Subcutaneous abdominal adipose tissue (tissue), 5 donors: ENCODE results near the gene EPHA1.

ENCODE experiments used
- H3K27ac ChIP-seq: one replicate; pipeline ENCODE4 v1.7.0; 2013; ENCODE audit warnings: low read depth, mild to moderate bottlenecking, inconsistent platforms, low read length, moderate library complexity
- H3K27me3 ChIP-seq, 5 donors: one replicate each; pipeline ENCODE4 v1.7.0; 2013; ENCODE audit warnings: low read length in 5 of 5, inconsistent platforms in 1 of 5; ENCODE audit not compliant: control insufficient read depth in 5 of 5, insufficient read depth in 4 of 5
- H3K36me3 ChIP-seq, 5 donors: one replicate each; pipeline ENCODE4 v1.7.0; 2013; ENCODE audit warnings: low read length in 5 of 5; ENCODE audit not compliant: control insufficient read depth in 5 of 5, insufficient read depth in 5 of 5
- H3K4me1 ChIP-seq, 5 donors: one replicate each; pipeline ENCODE4 v1.7.0; 2013; ENCODE audit warnings: low read length in 5 of 5, mild to moderate bottlenecking in 3 of 5, moderate library complexity in 1 of 5; ENCODE audit not compliant: control insufficient read depth in 5 of 5, insufficient read depth in 5 of 5
- H3K4me3 ChIP-seq, 5 donors: one replicate each; pipeline ENCODE4 v1.7.0; 2013; ENCODE audit warnings: low read length in 5 of 5, low read depth in 1 of 5
- H3K9ac ChIP-seq, 5 donors: one replicate each; pipeline ENCODE4 v1.7.0; 2013; ENCODE audit warnings: low read length in 5 of 5, mild to moderate bottlenecking in 4 of 5, moderate library complexity in 3 of 5
- H3K9me3 ChIP-seq, 5 donors: one replicate each; pipeline ENCODE4 v1.7.0; 2013; ENCODE audit warnings: low read length in 5 of 5; ENCODE audit not compliant: control insufficient read depth in 5 of 5
- donor health status: healthy.
- donor health status: healthy.
- donor health status: healthy.
- donor health status: healthy.
- donor health status: healthy.

The EPHA1 gene

DNA sequence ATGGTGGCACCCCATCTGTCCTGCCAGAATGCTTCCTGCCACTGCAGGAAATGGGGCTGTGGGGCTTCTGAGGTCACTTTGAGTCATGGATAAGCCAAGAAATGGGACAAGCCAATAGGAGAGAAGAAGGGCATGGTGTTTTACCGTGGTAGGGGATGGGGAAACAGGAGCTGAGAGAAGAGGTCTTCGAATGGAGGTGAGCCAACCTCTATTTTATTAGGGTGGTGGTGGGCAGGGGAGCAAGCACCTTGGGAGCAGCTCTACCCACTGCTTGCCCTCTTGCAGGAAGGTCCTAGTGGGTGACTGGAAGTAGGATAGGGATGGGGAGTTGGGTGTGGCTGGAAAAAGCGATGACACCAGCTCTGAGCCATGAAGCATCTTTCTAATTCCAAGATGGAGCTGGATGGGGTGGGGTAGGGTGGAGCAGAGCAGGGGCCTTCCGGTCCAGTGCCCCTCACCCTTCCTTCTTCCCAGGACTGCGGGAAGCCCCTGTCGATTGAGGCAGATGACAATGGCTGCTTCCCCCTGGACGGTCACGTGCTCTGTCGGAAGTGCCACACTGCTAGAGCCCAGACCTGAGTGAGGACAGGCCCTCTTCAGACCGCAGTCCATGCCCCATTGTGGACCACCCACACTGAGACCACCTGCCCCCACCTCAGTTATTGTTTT is 18.4 kb downstream of the EPHA1 start:
- Histone ChIP-seq H3K27me3 (no peaks in the 10 kb centered on the region), H3K36me3 (peaks cover 0 to 55% (median 42%) of the 10 kb centered on the region in 5 donors), H3K9ac (no peak overlapping the region), H3K4me3 (no peak overlapping the region), H3K4me1 (peaks cover 18 to 91% (median 58%) of the 10 kb centered on the region in 5 donors), H3K27ac (peak overlapping the region; percentile 96), H3K9me3 (no peaks in the 10 kb centered on the region)

GRCh38 chr7:143389316-143390103 is 19.1 kb downstream of the EPHA1 start:
- Histone ChIP-seq H3K4me3 (no peak overlapping the region), H3K36me3 (peaks cover 0 to 59% (median 44%) of the 10 kb centered on the region in 5 donors), H3K27ac (peak overlapping the region; percentile 96), H3K9me3 (no peaks in the 10 kb centered on the region), H3K27me3 (no peaks in the 10 kb centered on the region), H3K9ac (no peak overlapping the region), H3K4me1 (peaks cover 18 to 91% (median 59%) of the 10 kb centered on the region in 5 donors)

GRCh38 chr7:143388491-143389101 is 20.1 kb downstream of the EPHA1 start:
- Histone ChIP-seq H3K9me3 (no peaks in the 10 kb centered on the region), H3K27me3 (no peaks in the 10 kb centered on the region), H3K9ac (no peak overlapping the region), H3K4me1 (peaks cover 23 to 94% (median 65%) of the 10 kb centered on the region in 5 donors), H3K27ac (no peak overlapping the region), H3K36me3 (peaks cover 0 to 60% (median 44%) of the 10 kb centered on the region in 5 donors), H3K4me3 (no peak overlapping the region)

DNA sequence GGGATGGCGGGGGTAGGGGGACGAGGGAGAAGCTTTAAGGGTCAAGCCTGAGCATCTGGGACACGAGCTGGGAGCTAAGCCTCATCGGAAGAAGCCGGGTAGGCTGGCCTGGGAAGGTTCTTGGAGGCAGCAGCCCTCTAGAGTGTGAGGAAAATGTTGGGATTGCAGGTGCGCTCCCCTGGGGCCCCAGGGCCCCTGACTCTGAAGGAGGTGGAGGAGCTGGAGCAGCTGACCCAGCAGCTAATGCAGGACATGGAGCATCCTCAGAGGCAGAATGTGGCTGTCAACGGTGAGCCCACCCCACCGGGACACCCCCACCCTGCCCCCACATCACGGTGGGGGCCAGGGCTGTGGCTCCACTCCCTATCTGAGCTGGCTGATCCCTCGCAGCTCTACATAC is 20.6 kb downstream of the EPHA1 start:
- peaks cover 0 to 62% (median 44%) of the 10 kb centered on the region in 5 donors for H3K36me3 ChIP-seq
- H3K9me3 ChIP-seq = no peaks in the 10 kb centered on the region
- peaks cover 23 to 94% (median 65%) of the 10 kb centered on the region in 5 donors for H3K4me1 ChIP-seq
- no peak overlapping the region for H3K9ac ChIP-seq
- no peak overlapping the region for H3K4me3 ChIP-seq
- H3K27ac ChIP-seq = no peak overlapping the region
- H3K27me3 ChIP-seq = no peaks in the 10 kb centered on the region

- no peak overlapping the region for H3K4me3 ChIP-seq
- H3K9me3 ChIP-seq = no peaks in the 10 kb centered on the region
- peaks cover 0 to 69% (median 44%) of the 10 kb centered on the region in 5 donors for H3K36me3 ChIP-seq
- no peaks in the 10 kb centered on the region for H3K27me3 ChIP-seq
- H3K27ac ChIP-seq = no peak overlapping the region
- H3K9ac ChIP-seq = no peak overlapping the region
- peaks cover 19 to 94% (median 65%) of the 10 kb centered on the region in 5 donors for H3K4me1 ChIP-seq
These were observed 21.3 kb downstream of the EPHA1 start for GRCh38 chr7:143387156-143387975.

- no peak overlapping the region for H3K9ac ChIP-seq
- H3K9me3 ChIP-seq = no peaks in the 10 kb centered on the region
These were observed 22.5 kb downstream of the EPHA1 start for GRCh38 chr7:143385891-143386781.

GRCh38 chr7:143384661-143385631 is 23.7 kb downstream of the EPHA1 start:
- peak overlapping the region; percentile 4 to 88 (median 34) for H3K4me3 ChIP-seq
- H3K9ac ChIP-seq = peak overlapping the region in 2 of 5 donors; percentile 16 to 25
- peak overlapping the region; percentile 35 for H3K27ac ChIP-seq
- H3K36me3 ChIP-seq = peaks cover 0 to 51% (median 28%) of the 10 kb centered on the region in 5 donors
- no peaks in the 10 kb centered on the region for H3K9me3 ChIP-seq
- peaks cover 9 to 77% (median 55%) of the 10 kb centered on the region in 5 donors for H3K4me1 ChIP-seq
- H3K27me3 ChIP-seq = no peaks in the 10 kb centered on the region

More at GRCh38 chr7:143385891-143386781, 22.5 kb downstream of the EPHA1 start:
- Histone ChIP-seq H3K4me1 (peaks cover 10 to 88% (median 61%) of the 10 kb centered on the region in 5 donors), H3K27ac (no peak overlapping the region), H3K4me3 (peak overlapping the region; percentile 3 to 51 (median 34)), H3K27me3 (no peaks in the 10 kb centered on the region), H3K36me3 (peaks cover 0 to 61% (median 38%) of the 10 kb centered on the region in 5 donors)

DNA sequence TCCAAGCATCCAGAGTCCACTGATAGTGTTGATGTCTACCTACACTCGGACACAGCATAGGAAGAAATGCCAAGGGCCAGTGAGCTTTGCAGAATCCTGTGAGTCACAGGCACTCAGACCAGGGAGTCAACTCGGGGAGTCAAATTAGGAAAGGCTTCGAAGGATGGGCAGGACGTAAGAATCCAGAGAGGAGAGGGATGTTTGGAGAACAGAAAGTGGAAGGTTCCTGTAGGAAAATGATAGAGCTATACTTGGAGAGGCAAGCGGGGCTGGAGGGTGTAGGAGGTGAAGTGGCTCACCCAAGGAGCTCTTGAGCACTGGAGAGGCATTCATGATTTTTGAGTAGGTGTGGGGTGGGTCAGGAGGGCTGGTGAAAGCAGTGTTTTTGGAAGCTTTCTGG is 24.5 kb downstream of the EPHA1 start:
- H3K36me3 ChIP-seq = peaks cover 0 to 43% (median 20%) of the 10 kb centered on the region in 5 donors
- peaks cover 9 to 77% (median 63%) of the 10 kb centered on the region in 5 donors for H3K4me1 ChIP-seq
- peak overlapping the region in 1 of 5 donors; percentile 5 for H3K9ac ChIP-seq
- H3K27ac ChIP-seq = peak overlapping the region; percentile 35
- peak overlapping the region in 4 of 5 donors; percentile 28 to 88 (median 60) for H3K4me3 ChIP-seq
- H3K27me3 ChIP-seq = no peaks in the 10 kb centered on the region
- no peaks in the 10 kb centered on the region for H3K9me3 ChIP-seq
